Activated CD8-positive, alpha-beta memory T cell treated with anti-CD3 and anti-CD28 coated beads, Interleukin-2, amount 50 U/mL, for 24 hours (primary cell): ENCODE data around the gene PARP2.
"Not testable (repeated sequence)": the region's sequence is repeated elsewhere in the genome, so short reads cannot be mapped to it uniquely, and the experiment has no call there.

Experiments
- DNase-seq: peaks from one replicate; pipeline ENCODE4 v3.0.0-alpha.2; 2020; ENCODE audit errors: extremely low read depth

The PARP2 gene

GRCh38 chr14:20343092-20343861, at the start of gene PARP2:
TSS of gene PARP2 (plus strand) at chr14:20343635. CDS start at chr14:20343642, 7 bp downstream.
- peak; percentile 83 for DNase-seq

- no peak for DNase-seq
These were observed 48.8 kb upstream of the PARP2 start for GRCh38 chr14:20294636-20295035.

- no peak for DNase-seq
These were observed 48.4 kb upstream of the PARP2 start for GRCh38 chr14:20295067-20295466.

GRCh38 chr14:20302042-20302755, 41.2 kb upstream of the PARP2 start:
- DNase-seq = no peak

- peak; percentile 77 for DNase-seq
These were observed 38.0 kb upstream of the PARP2 start, which contains the start of gene TTC5 for GRCh38 chr14:20305265-20306078. TSS of gene TTC5 (minus strand) at chr14:20305951. CDS start at chr14:20305937, 14 bp downstream.

GRCh38 chr14:20306079-20306423, 37.4 kb upstream of the PARP2 start:
- no peak for DNase-seq

- DNase-seq = no peak
These were observed 29.4 kb upstream of the PARP2 start for GRCh38 chr14:20314026-20314425.

GRCh38 chr14:20317720-20318119, 25.7 kb upstream of the PARP2 start:
- DNase-seq = no peak

GRCh38 chr14:20327005-20327869, 16.2 kb upstream of the PARP2 start:
- DNase-seq = no peak

GRCh38 chr14:20328705-20329104, 14.7 kb upstream of the PARP2 start:
- DNase-seq = no peak

- no peak for DNase-seq
These were observed 14.1 kb upstream of the PARP2 start for GRCh38 chr14:20329355-20329754.

GRCh38 chr14:20331053-20331613, 12.3 kb upstream of the PARP2 start:
- DNase-seq = no peak

- no peak for DNase-seq
These were observed 11.0 kb upstream of the PARP2 start for GRCh38 chr14:20332431-20332787.

- DNase-seq = peak; percentile 13
These were observed 10.5 kb upstream of the PARP2 start, which contains the start of gene CCNB1IP1 for GRCh38 chr14:20332788-20333493. TSS of gene CCNB1IP1 (minus strand) at chr14:20333279. CDS start at chr14:20316523, 16,756 bp downstream.

GRCh38 chr14:20333494-20333841, 10.0 kb upstream of the PARP2 start:
- no peak for DNase-seq

- DNase-seq = no peak
These were observed 9.4 kb upstream of the PARP2 start for GRCh38 chr14:20334017-20334416.

GRCh38 chr14:20341032-20341431, 2.4 kb upstream of the PARP2 start:
- DNase-seq = not testable (repeated sequence)

- DNase-seq = no peak
These were observed 1.8 kb upstream of the PARP2 start for GRCh38 chr14:20341646-20342045.

GRCh38 chr14:20343862-20344220, 406 bp downstream of the PARP2 start:
- DNase-seq = no peak

GRCh38 chr14:20345366-20345765, 1.9 kb downstream of the PARP2 start:
- DNase-seq = no peak

GRCh38 chr14:20346713-20347112, 3.3 kb downstream of the PARP2 start:
- no peak for DNase-seq
